GM15510 (cell line): Measurements from ENCODE around the gene PTGIS.

Experiments used
- POLR2A ChIP-seq: IDR thresholded peaks from 3 replicates; pipeline ENCODE4 v1.6.1; 2011; ENCODE audit warnings: borderline replicate concordance; ENCODE audit not compliant: insufficient read length; ENCODE audit errors: extremely low read depth

The PTGIS gene

DNA sequence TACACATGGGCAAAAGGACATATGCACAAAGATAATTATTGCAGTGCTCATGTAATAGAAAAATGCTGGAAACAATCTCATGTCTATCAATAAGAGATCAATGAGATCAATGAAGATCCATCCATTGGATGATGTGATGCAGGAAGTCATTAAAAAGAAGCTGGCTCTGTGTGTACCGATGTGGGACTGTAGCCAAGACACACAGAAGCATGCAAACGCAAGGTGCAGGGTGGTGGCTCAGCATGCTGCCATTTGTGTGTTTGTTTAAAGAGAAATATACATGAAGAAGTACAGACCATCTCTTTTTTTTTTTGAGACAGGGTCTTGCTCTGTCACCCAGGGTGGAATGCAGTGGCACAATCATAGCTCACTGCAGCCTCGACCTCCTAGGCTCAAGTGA is 52.4 kb downstream of the PTGIS start:
- TF ChIP-seq POLR2A = no peak

DNA sequence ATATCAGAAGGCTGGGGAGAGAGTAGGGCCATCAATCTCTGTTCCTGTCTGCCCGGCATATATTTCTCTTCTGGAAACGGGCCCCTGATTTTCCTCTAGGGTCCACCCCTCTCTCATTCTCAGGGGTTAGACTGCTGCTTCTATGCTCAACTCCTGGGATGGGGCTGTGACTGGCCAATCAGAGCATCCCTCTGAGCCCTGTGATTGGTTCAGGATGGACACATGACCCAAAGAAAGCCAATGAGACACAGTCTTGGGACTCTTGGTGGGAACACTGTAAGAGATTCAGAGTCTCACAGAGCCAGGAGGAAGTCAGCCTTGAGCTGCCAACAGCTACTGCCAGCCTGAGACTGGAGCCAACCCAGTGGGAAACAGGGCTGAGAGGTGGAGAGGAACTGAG is 54.4 kb downstream of the PTGIS start:
- no peak for TF ChIP-seq POLR2A

GRCh38 chr20:49513009-49513408 is 54.9 kb downstream of the PTGIS start:
- TF ChIP-seq POLR2A = no peak

DNA sequence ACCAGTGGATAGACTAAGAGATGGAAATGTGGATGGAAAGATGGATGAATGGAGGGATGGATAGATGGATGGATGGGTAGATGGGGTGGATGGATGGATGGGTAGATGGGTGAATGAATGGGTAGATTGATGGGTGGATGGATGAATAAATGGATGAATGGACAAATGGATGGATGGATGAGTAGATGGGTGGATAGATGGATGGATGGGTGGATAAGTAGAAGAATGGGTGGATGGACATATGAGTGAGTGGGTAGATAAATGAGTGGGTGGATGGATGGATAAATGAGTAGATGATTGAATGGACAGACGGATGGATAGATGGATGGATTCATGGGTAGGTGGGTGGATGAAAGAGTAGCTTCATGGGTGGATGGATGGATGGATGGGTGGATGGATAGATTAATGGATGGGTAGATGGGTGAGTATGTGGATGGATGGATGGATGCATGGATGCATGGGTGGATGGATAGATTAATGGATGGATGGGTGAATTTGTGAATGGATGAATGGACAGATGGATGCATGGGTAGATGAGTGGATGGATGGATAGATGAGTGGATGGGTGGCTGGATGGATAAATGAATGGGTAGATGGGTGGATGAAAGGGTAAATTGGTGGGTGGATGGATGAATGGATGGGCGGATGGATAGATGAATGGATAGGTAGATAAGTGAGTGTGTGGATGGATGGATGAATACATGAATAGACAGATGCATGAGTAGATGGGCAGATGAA is 56.0 kb downstream of the PTGIS start:
- no peak for TF ChIP-seq POLR2A

DNA sequence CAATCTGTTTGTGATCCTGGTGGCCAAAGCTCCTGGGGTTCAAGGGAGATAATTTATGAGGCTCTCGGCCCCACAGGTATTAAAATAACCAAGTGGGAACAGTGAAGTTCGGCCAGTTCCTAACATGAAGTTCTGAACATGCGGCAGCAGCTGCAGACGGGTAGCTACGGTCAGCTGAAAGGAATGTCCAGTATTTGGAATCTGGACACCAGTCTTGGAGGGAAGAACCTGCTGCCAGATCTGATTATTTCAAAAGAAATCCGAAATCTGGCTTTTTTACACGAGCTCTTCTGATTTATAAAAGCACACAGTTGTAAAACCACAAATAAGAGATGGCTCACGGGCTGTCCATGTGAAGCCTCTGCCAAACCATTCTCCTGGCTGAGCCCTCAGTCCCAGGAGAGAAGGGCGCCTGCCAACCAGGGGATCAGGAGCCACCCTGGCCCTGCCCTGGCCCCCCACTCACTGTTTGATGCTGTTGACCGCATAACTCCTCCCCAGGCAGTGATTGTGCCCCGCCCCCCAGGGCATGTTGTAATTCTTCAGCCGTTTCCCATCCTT is 57.3 kb downstream of the PTGIS start:
- no peak for TF ChIP-seq POLR2A

GRCh38 chr20:49508435-49509199 is 59.3 kb downstream of the PTGIS start:
- TF ChIP-seq POLR2A = no peak

DNA sequence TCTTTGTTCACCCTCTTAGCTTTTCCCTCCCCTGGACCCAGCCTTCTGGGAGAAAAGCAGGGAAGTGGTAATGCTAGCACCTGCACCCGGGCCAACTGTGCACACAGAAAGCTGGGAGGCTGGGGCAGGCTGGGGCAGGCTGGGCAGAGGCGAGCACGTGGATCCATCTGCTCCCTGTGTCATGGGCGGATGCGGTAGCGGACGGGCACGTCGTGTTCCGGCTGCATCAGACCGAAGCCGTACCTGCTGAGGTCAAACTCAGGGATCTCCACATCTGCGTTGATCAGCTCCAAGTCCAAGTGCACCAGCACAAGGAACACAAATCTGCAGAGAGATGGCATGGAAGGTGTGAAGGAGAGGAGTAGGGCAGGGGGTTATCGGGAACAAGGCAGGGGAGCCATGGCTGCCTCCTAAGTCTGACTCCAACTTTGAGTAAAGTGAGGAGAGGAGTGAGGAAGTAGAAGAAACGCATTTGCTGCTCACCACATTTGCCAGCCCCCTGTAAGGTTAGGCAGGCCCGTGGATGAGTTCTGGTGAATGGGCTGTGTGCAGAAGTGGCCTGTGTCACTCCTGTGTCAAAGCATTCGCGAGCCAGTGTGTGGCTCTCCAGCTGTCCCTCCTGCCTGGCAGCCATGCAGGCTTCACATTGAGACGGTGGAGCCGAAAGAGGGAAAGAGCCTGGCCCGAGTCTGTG is 60.0 kb downstream of the PTGIS start:
- TF ChIP-seq POLR2A = no peak

DNA sequence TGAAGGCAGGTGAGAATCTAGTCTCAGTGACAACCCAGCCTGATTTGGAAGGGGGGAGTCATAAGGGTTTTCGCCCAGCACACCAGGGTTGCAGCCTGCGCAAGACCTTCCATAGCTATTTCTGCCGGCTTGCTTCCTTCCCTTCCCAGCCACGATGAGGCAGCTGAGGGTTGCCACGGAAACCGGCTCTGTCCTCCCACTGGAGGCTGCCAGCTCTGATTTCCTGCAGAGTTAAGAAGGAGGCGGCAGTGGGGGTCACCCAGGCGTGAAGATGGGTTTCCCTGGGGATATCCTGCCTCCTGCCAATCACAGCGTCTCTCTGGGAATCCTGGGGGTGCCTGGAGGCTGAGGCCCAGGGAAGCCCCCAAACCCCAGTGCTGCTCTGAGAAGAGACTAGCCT is 62.4 kb downstream of the PTGIS start:
- no peak for TF ChIP-seq POLR2A

DNA sequence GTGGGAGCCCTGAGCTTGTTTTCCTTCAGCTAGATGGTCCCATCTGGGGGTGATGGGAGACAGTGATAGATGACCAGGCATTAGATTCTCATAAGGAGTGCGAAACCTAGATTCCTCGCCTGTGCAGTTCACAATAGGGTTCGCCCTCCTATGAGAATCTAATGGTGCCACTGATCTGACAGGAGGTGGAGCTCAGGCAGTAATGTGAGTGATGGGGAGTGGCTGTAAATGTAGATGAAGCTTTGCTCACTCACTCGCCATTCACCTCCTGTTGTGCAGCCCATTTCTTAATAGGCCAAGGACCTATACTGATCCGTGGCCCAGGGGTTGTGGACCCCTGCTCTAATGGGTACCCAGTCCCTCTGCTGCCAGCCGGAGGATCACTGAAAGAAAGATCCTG is 64.8 kb downstream of the PTGIS start:
- no peak for TF ChIP-seq POLR2A

GRCh38 chr20:49501917-49502316 is 66.0 kb downstream of the PTGIS start:
- TF ChIP-seq POLR2A = no peak

DNA sequence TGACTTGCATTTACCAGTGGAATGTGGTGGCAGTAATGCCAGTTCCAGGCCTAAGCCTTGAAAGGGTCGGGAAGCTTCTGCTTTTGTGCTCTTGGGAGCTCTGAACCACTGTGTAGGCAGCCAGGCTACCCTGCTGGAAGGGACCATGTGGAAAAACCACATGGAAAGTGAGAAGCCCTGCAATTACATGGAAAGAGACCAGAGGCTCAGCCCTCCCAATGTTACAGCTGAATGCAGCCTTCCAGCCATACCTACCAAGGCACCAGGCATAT is 70.6 kb downstream of the PTGIS start:
- TF ChIP-seq POLR2A = no peak

DNA sequence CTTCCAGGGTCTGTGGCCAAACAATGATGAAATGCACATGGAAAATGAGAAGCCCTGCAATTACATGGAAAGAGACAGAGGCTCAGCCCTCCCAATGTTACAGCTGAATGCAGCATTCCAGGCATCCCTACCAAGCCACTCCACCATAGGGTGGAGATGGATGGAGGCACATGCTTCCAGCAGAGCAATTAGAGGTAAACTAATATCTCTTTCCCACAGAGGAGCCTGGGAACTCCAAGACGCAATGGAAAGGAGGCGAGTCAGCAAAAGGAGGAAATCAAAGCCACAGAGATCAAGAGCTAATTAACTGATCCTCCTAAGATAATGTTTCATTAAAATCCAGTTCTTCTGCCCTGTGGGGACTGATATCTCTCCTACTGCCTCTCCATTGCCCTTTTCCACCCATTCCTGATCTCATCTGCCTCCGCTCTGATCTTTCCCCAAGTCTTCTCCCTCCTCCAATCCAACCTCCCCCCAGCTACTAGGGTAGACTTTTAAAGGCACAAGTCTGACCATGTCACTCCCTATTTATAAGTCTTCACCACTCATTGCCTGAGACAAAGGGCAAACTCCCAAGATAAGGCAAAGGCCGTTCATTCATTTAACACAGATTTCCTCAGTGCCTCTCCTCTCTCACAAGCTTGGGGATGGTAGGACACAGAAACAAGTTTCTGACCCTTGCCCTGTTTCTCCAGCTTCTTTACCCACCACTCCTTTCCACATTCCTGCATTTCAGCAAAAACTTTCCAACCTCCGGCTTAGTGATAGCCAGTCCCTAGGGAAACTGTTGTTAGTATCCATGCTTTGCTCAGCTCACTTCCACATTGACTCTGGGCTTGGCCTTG is 71.2 kb downstream of the PTGIS start:
- TF ChIP-seq POLR2A = no peak

DNA sequence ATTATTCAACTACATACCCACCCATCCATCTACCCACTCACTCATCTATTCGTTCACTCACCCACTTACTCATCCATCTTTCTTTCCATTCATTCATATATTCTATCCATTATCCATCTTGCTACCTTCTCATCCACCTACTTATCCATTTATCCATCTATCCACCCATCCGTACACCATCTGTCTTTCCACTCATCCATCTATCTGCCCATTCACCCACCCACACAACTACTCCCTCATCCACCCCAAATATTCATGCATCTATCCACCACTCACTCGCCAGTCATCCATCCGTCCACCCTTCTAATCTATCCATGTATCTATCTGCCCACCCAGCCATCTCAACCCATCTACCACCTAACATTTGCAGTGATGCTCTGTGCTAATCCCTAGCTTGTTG is 71.9 kb downstream of the PTGIS start:
- TF ChIP-seq POLR2A = no peak

GRCh38 chr20:49490689-49491088 is 77.2 kb downstream of the PTGIS start:
- TF ChIP-seq POLR2A = no peak

GRCh38 chr20:49489688-49490087 is 78.2 kb downstream of the PTGIS start:
- TF ChIP-seq POLR2A = no peak
